ENCODE data around the gene ETFB.

ETFB gene

GRCh38 chr19:51338563-51339312 lies 27.4 kb downstream of the ETFB start:
- peak; percentile 93 for TF ChIP-seq CTCF (IDR thresholded peaks at IDR 0.05; ENCODE audit: borderline replicate concordance, control extremely low read depth, extremely low read depth, insufficient read depth, missing control alignments)
- DNase-seq (ENCODE audit: low spot score): peak; percentile 95
- in situ Hi-C loops (cut with MboI; ENCODE audit: low sequenced_read_pairs, unreplicated experiment): loop anchor here (25.0 kb wide), 1 partner anchor 324 kb away; no protein-coding TSS in a partner anchor

GRCh38 chr19:51337861-51338562 lies 28.2 kb downstream of the ETFB start:
- no peak for DNase-seq (ENCODE audit: low spot score)
- in situ Hi-C loops (cut with MboI; ENCODE audit: low sequenced_read_pairs, unreplicated experiment): loop anchor here (25.0 kb wide), 1 partner anchor 324 kb away; no protein-coding TSS in a partner anchor
- no peak for TF ChIP-seq CTCF (IDR thresholded peaks at IDR 0.05; ENCODE audit: borderline replicate concordance, control extremely low read depth, extremely low read depth, insufficient read depth, missing control alignments)

- in situ Hi-C loops (cut with MboI; ENCODE audit: low sequenced_read_pairs, unreplicated experiment): loop anchor here (25.0 kb wide), 1 partner anchor 325 kb away; no protein-coding TSS in a partner anchor
- no peak for DNase-seq (ENCODE audit: low spot score)
- TF ChIP-seq CTCF (IDR thresholded peaks at IDR 0.05; ENCODE audit: borderline replicate concordance, control extremely low read depth, extremely low read depth, insufficient read depth, missing control alignments): no peak
These were observed 28.9 kb downstream of the ETFB start for GRCh38 chr19:51337141-51337860.

GRCh38 chr19:51333836-51334460 lies 32.2 kb downstream of the ETFB start:
- DNase-seq (ENCODE audit: low spot score): no peak
- in situ Hi-C loops (cut with MboI; ENCODE audit: low sequenced_read_pairs, unreplicated experiment): loop anchor here (25.0 kb wide), 1 partner anchor 328 kb away; no protein-coding TSS in a partner anchor
- no peak for TF ChIP-seq CTCF (IDR thresholded peaks at IDR 0.05; ENCODE audit: borderline replicate concordance, control extremely low read depth, extremely low read depth, insufficient read depth, missing control alignments)

- in situ Hi-C loops (cut with MboI; ENCODE audit: low sequenced_read_pairs, unreplicated experiment): loop anchor here (25.0 kb wide), 1 partner anchor 331 kb away; no protein-coding TSS in a partner anchor
- no peak for TF ChIP-seq CTCF (IDR thresholded peaks at IDR 0.05; ENCODE audit: borderline replicate concordance, control extremely low read depth, extremely low read depth, insufficient read depth, missing control alignments)
- DNase-seq (ENCODE audit: low spot score): no peak
These were observed 34.5 kb downstream of the ETFB start for GRCh38 chr19:51331716-51332115.

GRCh38 chr19:51331193-51331592 lies 35.0 kb downstream of the ETFB start:
- in situ Hi-C loops (cut with MboI; ENCODE audit: low sequenced_read_pairs, unreplicated experiment): loop anchor here (25.0 kb wide), 1 partner anchor 331 kb away; no protein-coding TSS in a partner anchor
- no peak for TF ChIP-seq CTCF (IDR thresholded peaks at IDR 0.05; ENCODE audit: borderline replicate concordance, control extremely low read depth, extremely low read depth, insufficient read depth, missing control alignments)
- DNase-seq (ENCODE audit: low spot score): no peak
